GM10266 (cell line): ENCODE measurements around the gene ANXA7.
"Not testable (repeated sequence)": the region's sequence is repeated elsewhere in the genome, so short reads cannot be mapped to it uniquely, and the experiment has no call there.

ENCODE experiments used
- DNase-seq: peaks from one replicate; pipeline ENCODE4 v3.0.0; 2012; ENCODE audit errors: extremely low spot score
- CTCF ChIP-seq: IDR thresholded peaks from 2 replicates; pipeline ENCODE4 v1.5.1; 2012; ENCODE audit warnings: mild to moderate bottlenecking, low read depth; ENCODE audit not compliant: control insufficient read depth, insufficient read depth; ENCODE audit errors: missing control alignments

ANXA7 gene

GRCh38 chr10:73338801-73339368 is 75.0 kb downstream of the ANXA7 start:
- no peak for DNase-seq
- no peak for TF ChIP-seq CTCF

GRCh38 chr10:73333202-73333601 is 80.7 kb downstream of the ANXA7 start:
- TF ChIP-seq CTCF = no peak

GRCh38 chr10:73332379-73332778 is 81.5 kb downstream of the ANXA7 start:
- TF ChIP-seq CTCF = no peak
- DNase-seq = no peak

More at GRCh38 chr10:73333202-73333601, 80.7 kb downstream of the ANXA7 start:
- no peak for DNase-seq

- not testable (repeated sequence) for DNase-seq
Observed at GRCh38 chr10:73328523-73328922, 85.3 kb downstream of the ANXA7 start.

- not testable (repeated sequence) for DNase-seq
Observed at GRCh38 chr10:73325290-73325689, 88.6 kb downstream of the ANXA7 start.
